Measurements from ENCODE around the gene DTX3.

DNA sequence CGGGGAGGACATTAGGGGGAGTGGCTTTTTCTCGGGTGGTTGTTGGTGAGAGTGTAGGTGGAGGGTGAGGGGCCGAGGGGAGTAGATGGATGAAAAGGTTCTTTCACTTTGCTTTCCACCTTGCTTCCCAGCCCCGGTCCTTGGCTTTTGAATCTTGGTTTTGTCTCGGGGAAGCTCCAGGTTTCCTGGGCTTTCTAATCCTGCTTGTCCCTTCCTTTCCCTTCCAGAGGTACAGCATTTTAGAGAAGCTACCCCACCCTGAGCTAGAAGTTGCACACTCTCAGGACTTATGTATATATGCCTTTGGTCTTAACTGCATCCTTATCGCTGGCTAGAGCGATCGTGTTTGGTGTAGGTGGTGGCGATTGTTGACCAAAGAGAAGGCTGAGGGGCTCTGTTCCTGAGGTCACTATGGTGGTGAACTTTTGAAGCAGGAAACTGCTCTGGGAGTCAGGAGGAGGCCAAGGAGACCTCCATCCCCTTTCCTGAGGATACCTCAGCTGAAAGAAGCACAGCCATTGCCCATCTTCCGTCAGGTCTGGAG is 12.8 kb upstream of the DTX3 start:
- TF ChIP-seq, protein P1, sequence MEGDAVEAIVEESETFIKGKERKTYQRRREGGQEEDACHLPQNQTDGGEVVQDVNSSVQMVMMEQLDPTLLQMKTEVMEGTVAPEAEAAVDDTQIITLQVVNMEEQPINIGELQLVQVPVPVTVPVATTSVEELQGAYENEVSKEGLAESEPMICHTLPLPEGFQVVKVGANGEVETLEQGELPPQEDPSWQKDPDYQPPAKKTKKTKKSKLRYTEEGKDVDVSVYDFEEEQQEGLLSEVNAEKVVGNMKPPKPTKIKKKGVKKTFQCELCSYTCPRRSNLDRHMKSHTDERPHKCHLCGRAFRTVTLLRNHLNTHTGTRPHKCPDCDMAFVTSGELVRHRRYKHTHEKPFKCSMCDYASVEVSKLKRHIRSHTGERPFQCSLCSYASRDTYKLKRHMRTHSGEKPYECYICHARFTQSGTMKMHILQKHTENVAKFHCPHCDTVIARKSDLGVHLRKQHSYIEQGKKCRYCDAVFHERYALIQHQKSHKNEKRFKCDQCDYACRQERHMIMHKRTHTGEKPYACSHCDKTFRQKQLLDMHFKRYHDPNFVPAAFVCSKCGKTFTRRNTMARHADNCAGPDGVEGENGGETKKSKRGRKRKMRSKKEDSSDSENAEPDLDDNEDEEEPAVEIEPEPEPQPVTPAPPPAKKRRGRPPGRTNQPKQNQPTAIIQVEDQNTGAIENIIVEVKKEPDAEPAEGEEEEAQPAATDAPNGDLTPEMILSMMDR (IDR thresholded peaks at IDR 0.05), result no peak
- TF ChIP-seq EZH2 (IDR thresholded peaks at IDR 0.05) (no peak), EZH2phosphoT487 (IDR thresholded peaks at IDR 0.05) (no peak)
